ENCODE results near the gene BTRC. TPM values are rescaled to one million over a fixed set of nuclear protein-coding genes. Genes with fewer than 3 reads are reported as not detected.

The BTRC gene
- total RNA-seq, 1 experiment from 2014 or later: 29.1 TPM

DNA sequence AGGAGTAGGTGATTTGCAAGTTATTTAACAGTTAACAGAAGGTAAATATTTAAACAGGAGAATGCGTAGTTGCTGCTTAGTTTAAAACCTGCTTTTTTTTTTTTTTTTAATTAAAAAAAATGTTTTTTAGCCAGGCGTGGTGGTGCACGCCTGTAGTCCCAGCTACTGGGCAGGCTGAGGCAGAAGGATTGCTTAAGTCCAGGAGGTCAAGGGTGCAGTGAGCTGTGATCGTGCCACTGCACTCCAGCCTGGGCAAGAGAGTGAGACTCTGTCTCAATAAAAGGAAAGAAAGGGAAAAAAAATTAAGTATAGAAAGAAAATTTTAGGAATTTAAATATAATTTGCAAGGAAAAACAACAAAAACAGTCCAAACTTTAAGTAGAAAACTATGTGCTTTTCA lies 71.6 kb downstream of the BTRC start:
- POLR2A ChIA-PET: no interaction called here
- intact Hi-C loops (cut with micrococcal nuclease): no loop called here
- RAD21 ChIA-PET (ENCODE audit: low non-redundant PET in 1 of 2, low total read pairs in 2 of 2, uncharacterized antibody in 2 of 2, unreplicated experiment in 2 of 2): no interaction called here

DNA sequence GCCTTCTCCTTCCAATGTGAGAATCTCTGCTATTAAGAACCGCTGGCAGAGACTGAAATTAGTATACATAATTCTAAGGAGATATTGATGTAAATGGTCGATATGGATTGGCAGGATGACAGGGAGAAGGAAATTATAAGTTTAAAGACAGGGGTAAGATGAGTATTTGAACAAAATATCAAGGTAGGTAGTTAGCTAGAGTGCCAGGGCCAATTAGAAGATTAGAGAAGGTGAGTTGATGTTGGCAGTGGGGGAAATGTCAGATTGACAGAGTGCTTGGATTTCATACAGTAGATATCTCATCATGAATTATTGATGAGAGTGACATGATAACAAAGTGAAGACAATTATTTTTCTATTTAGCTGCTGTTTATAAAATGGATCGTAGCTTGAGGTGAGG lies 74.1 kb downstream of the BTRC start:
- Histone ChIP-seq H3K27me3 (ENCODE audit: insufficient read depth, low read length) (no peaks in the 10 kb centered on the region), H3K9me3 (ENCODE audit: control insufficient read depth in 1 of 2, insufficient read depth in 1 of 2, low read depth in 1 of 2, low read length in 2 of 2) (no peaks in the 10 kb centered on the region), H3K36me3 (ENCODE audit: control insufficient read depth in 1 of 2, insufficient read depth in 2 of 2, low read length in 2 of 2) (no peaks in the 10 kb centered on the region), H2AFZ (ENCODE audit: low read depth, low read length, poor library complexity, severe bottlenecking) (no peak overlapping the region), H4K20me1 (ENCODE audit: insufficient read depth) (no peaks in the 10 kb centered on the region), H3K4me2 (ENCODE audit: low read length) (no peak overlapping the region), H3K9me2 (ENCODE audit: insufficient read depth) (no peaks in the 10 kb centered on the region), H3K4me1 (ENCODE audit: control insufficient read depth in 1 of 2, insufficient read depth in 2 of 2, low read length in 2 of 2) (no peaks in the 10 kb centered on the region), H3K4me3 (replicated peaks in 1 of 2; ENCODE audit: low read depth in 1 of 2, low read length in 2 of 2) (no peak overlapping the region), H3K79me2 (ENCODE audit: insufficient read depth, low read length) (no peaks in the 10 kb centered on the region), H3K27ac (ENCODE audit: low read depth, low read length) (no peak overlapping the region), H3K9ac (ENCODE audit: low read length) (no peak overlapping the region)
- TF ChIP-seq EGR1 (IDR thresholded peaks at IDR 0.05; ENCODE audit: low read depth): no peak
- TF ChIP-seq SIN3A (IDR thresholded peaks at IDR 0.05; ENCODE audit: low read depth): no peak
- no peak for TF ChIP-seq YY1 (IDR thresholded peaks at IDR 0.05; ENCODE audit: extremely low read depth, insufficient replicate concordance, low read depth, low read length)
- TF ChIP-seq ZFX (IDR thresholded peaks at IDR 0.05): no peak
- TF ChIP-seq, protein P1, sequence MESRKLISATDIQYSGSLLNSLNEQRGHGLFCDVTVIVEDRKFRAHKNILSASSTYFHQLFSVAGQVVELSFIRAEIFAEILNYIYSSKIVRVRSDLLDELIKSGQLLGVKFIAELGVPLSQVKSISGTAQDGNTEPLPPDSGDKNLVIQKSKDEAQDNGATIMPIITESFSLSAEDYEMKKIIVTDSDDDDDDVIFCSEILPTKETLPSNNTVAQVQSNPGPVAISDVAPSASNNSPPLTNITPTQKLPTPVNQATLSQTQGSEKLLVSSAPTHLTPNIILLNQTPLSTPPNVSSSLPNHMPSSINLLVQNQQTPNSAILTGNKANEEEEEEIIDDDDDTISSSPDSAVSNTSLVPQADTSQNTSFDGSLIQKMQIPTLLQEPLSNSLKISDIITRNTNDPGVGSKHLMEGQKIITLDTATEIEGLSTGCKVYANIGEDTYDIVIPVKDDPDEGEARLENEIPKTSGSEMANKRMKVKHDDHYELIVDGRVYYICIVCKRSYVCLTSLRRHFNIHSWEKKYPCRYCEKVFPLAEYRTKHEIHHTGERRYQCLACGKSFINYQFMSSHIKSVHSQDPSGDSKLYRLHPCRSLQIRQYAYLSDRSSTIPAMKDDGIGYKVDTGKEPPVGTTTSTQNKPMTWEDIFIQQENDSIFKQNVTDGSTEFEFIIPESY (IDR thresholded peaks at IDR 0.05; ENCODE audit: extremely low read depth, insufficient replicate concordance, low read length): no peak
- TF ChIP-seq ELF1 (IDR thresholded peaks at IDR 0.05; ENCODE audit: borderline replicate concordance, low read depth): no peak
- TF ChIP-seq TCF7L2 (IDR thresholded peaks at IDR 0.05; ENCODE audit: borderline replicate concordance, extremely low read depth, insufficient read depth, insufficient read length): no peak
- ATAC-seq (no peak), DNase-seq (ENCODE audit: low read depth, low spot score) (no peak)
- CTCF ChIA-PET: interaction anchor here (1.4 kb wide), 1 partner anchor 9 kb away, joined by 4 read pairs; no protein-coding TSS in a partner anchor
- POLR2A ChIA-PET: interaction anchor here (0.7 kb wide), 1 partner anchor 317 kb away, joined by 3 read pairs; no protein-coding TSS in a partner anchor
- RAD21 ChIA-PET (ENCODE audit: low non-redundant PET in 1 of 2, low total read pairs in 2 of 2, uncharacterized antibody in 2 of 2, unreplicated experiment in 2 of 2): no interaction called here
- intact Hi-C loops (cut with micrococcal nuclease): no loop called here
- BruUV-seq (replicated peaks): no TSS peak

More for the DNA sequence above, 71.6 kb downstream of the BTRC start:
- DNase-seq (ENCODE audit: low read depth, low spot score) (no peak), ATAC-seq (no peak)
- Histone ChIP-seq H3K27me3 (ENCODE audit: insufficient read depth, low read length) (no peaks in the 10 kb centered on the region), H3K9me3 (ENCODE audit: control insufficient read depth in 1 of 2, insufficient read depth in 1 of 2, low read depth in 1 of 2, low read length in 2 of 2) (no peaks in the 10 kb centered on the region), H4K20me1 (ENCODE audit: insufficient read depth) (no peaks in the 10 kb centered on the region), H3K4me3 (replicated peaks in 1 of 2; ENCODE audit: low read depth in 1 of 2, low read length in 2 of 2) (no peak overlapping the region), H3K9me2 (ENCODE audit: insufficient read depth) (no peaks in the 10 kb centered on the region), H2AFZ (ENCODE audit: low read depth, low read length, poor library complexity, severe bottlenecking) (no peak overlapping the region), H3K79me2 (ENCODE audit: insufficient read depth, low read length) (no peaks in the 10 kb centered on the region), H3K4me2 (ENCODE audit: low read length) (no peak overlapping the region), H3K9ac (ENCODE audit: low read length) (no peak overlapping the region), H3K4me1 (ENCODE audit: control insufficient read depth in 1 of 2, insufficient read depth in 2 of 2, low read length in 2 of 2) (no peaks in the 10 kb centered on the region), H3K36me3 (ENCODE audit: control insufficient read depth in 1 of 2, insufficient read depth in 2 of 2, low read length in 2 of 2) (no peaks in the 10 kb centered on the region), H3K27ac (ENCODE audit: low read depth, low read length) (no peak overlapping the region)
- no TSS peak for BruUV-seq (replicated peaks)
- CTCF ChIA-PET: no interaction called here
- TF ChIP-seq ZFX (IDR thresholded peaks at IDR 0.05): no peak
- no peak for TF ChIP-seq CEBPB (IDR thresholded peaks at IDR 0.05; ENCODE audit: low read depth)
- TF ChIP-seq POLR2A (IDR thresholded peaks at IDR 0.05; ENCODE audit: borderline replicate concordance, extremely low read depth, insufficient read depth, insufficient read length): no peak
- TF ChIP-seq CBX3 (IDR thresholded peaks at IDR 0.05; ENCODE audit: low read depth): no peak
- no peak for TF ChIP-seq FOSL1 (IDR thresholded peaks at IDR 0.05; ENCODE audit: low read depth)
- no peak for TF ChIP-seq POLR2AphosphoS5 (IDR thresholded peaks at IDR 0.05; ENCODE audit: low read depth, low read length)

All from HCT116 (cell line).